GM18867 (cell line): ENCODE measurements around the gene RILPL1.
"Not testable (repeated sequence)": the region's sequence is repeated elsewhere in the genome, so short reads cannot be mapped to it uniquely, and the experiment has no call there.

Source experiments
- ATAC-seq: cut with Tn5 transposase; IDR thresholded peaks from one replicate; pipeline ENCODE4 v1.9.1; 2021; ENCODE audit warnings: mild to moderate bottlenecking, moderate library complexity; ENCODE audit not compliant: unreplicated experiment

RILPL1 gene

GRCh38 chr12:123472438-123472849, 61.1 kb downstream of the RILPL1 start:
- no peak for ATAC-seq

DNA sequence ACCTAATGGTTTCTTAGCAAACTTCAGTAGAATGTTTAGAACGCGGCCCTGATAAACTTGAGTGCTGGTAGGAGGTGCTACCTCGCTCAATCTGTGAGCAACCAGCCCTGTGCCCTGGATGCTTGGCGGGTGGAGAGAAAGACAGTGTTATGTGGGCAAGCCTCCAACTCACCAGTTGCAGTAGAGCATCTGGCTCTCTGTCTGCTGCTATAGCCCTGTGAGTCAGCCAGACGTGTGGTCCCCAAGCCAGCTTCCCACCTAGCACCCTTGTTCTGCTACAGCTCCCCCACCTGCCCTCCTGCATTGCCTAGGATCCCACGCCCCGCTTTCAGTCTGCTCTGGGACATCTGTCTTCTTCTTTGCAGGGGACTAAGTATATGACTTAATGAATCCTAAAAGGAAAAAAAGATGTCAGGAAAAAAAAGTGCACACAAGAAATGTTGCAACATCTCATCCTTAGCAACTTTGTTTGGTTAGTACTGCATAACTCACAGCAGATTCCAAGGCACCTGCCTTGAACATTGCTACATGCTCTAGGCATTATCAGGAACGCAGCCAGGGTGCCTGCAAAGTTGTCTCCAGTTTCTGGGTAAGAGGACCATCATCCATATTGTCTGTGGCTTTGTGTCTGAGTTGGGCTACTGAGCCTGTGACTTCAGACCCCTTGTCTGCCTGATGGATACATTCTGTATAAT, 62.0 kb downstream of the RILPL1 start:
- ATAC-seq: no peak

DNA sequence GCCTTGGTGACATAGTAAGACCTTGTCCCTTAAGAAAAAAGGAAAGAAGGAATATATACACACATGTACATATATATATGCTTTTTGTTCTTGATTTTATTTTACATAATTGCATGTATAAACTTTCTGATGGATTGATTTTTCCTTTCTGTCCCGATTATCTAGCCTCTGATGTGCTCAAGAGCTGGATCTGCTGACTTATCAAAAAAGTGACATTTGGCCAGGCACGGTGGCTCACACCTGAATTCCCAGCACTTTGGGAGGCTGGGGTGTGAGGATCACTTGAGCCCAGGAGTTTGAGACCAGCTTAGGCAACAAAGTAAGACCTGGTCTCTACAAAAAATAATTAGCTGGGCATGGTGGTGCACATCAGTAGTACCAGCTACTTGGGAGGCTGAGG, 63.5 kb downstream of the RILPL1 start:
- ATAC-seq: no peak

DNA sequence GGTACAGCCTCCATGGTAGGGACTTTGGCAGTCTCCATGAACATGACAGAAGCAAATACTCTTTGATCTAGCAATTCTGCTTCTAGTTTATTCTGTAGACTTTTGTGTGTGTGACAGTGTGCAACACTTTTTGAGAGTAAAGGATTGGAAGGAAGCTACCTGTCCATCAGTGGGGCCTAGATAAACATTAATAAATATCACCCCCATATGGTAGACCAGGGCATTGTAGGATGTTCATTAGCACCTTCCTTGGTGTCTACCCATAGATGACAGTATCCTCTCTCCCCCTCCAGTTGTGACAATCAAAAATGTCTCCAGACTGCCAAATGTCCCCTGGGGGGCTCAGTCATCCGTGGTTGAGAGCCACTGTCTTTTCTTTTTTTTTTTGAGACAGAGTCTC, 64.7 kb downstream of the RILPL1 start:
- peak; percentile 53 for ATAC-seq

DNA sequence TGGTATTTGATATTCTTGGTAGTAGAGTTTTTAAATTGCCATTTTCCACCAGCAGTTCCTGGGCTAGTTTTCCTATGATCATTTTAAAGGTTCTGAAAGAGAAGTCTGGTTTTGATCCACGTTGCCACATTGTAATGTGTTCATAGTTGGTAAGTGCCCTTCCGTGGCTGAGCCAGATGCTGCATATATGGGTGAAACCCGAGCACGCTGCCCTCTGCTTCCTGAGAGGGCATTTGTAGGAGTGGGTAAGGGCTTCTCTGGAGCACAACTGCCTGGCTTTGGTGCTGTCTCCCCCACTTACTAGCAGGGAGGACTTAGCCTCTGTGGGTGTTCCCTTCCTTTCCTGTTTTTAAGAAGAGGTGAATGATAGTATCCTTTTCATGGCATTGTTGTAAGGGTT, 68.4 kb downstream of the RILPL1 start:
- ATAC-seq: no peak

GRCh38 chr12:123463174-123463573, 70.3 kb downstream of the RILPL1 start:
- ATAC-seq: not testable (repeated sequence)

DNA sequence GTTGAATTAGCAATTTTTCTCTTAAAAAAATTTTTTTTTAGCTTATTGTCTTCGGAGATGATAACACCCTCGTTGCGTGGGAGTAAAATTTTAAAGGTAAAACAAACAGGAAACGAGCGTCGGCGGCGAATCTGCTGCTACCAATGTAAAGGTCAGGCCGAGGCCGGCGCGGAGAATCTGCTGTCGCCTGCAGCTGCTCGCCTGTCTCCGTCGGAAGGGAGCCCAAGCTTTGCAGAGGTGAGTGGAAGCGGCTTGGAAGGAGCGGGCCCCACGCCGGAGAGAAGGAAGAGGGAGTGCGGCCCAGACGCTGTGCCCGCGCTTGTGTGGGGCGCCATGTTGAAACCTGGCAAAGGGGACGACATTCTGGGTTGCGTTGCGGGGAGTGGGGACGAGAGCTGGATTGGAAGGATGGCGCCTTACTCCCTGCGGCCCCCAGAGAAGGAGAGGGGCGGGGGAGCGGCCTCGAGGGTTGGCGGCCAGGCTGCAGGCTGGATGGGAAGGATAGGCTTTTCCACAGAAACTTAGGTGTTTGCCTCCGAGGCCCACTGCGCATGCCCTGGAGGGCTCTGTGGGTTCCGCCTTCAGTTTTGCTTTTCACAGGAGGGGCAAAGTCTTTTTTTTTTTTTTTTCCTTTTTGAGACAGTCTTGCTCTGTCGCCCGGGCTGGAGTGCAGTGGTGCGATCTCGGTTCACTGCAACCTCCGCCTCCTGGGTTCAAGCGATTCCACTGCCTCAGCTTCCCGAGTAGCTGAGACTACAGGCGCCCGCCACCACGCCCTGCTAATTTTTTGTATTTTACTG, 75.3 kb downstream of the RILPL1 start, which contains the start of gene SNRNP35:
Gene SNRNP35 (plus strand): TSS at position 160 of the 800 bp plus-strand sequence. CDS start 7,402 bp downstream, outside the sequence.
- ATAC-seq: peak; percentile 58

GRCh38 chr12:123453165-123453564, 80.4 kb downstream of the RILPL1 start:
- ATAC-seq: no peak

DNA sequence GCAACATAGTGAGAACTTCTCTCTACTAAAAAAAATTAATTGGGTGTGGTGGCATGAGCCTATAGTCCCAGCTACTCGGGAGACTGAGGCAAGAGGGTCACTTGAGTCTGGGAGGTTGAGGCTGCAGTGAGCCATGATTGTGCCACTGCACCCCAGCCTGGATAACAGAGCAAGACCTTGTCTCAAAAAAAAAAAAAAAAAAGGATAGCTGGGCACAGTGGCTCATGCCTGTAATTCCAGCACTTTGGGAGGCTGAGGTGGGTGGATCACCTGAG, 81.3 kb downstream of the RILPL1 start:
- ATAC-seq: not testable (repeated sequence)

GRCh38 chr12:123450636-123451035, 82.9 kb downstream of the RILPL1 start:
- ATAC-seq: no peak

DNA sequence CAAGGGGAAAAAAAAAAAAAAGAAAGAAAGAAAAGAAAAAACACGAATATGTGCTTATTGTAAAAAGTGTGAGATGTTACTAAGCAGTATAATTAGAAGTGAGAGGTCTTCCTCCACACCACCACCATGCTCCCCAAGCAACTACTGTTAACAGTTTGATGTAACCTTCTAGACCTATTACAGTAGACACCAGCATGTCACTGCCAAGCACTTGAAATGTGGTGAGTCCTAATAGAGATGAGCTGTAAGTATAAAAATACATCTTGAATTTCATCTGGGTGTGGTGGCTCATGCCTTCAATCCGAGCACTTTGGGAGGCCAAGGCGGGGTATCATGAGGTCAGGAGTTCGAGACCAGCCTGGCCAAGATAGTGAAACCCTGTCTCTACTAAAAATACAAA, 83.7 kb downstream of the RILPL1 start:
- ATAC-seq: no peak

DNA sequence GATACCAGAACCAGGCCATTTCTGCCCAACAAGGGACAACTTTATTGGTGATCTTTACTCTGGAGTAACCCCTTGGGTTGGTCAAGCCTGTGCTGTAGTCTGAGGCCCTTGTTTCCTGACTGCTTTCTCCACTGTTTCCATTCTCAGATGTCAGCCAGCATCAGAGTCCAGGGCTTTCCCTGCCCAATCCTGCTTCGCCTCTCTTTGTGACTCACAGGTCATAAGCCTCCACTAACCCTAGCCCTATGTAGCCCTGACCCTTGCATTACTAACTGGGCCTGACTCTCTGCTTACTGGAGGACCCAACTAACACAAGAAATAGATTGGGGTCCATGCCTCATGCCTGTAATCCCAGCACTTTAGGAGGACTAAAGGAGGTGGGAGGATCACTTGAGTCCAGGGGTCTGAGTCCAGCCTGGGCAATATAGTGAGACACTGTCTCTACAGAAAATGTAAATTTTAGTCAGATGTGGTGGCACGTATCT, 84.2 kb downstream of the RILPL1 start:
- ATAC-seq: no peak

DNA sequence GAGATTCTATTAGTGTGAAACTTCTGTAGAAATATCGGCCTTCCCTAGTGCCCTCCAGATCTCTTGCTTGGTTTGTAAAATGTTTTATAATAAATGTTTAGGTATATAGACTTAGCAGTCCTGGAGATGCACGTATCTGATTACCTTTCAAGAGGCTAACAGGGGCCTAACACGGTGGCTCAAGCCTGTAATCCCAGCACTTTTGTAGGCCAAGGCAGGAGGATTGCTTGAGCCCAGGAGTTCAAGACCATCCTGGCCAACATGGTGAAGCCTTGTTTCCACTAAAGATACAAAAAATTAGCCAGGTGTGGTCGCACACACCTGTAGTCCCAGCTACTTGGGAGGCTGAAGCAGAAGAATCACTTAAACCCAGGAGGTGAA, 87.2 kb downstream of the RILPL1 start:
- no peak for ATAC-seq

- ATAC-seq: no peak
Measured at GRCh38 chr12:123445388-123446332, 87.9 kb downstream of the RILPL1 start.

DNA sequence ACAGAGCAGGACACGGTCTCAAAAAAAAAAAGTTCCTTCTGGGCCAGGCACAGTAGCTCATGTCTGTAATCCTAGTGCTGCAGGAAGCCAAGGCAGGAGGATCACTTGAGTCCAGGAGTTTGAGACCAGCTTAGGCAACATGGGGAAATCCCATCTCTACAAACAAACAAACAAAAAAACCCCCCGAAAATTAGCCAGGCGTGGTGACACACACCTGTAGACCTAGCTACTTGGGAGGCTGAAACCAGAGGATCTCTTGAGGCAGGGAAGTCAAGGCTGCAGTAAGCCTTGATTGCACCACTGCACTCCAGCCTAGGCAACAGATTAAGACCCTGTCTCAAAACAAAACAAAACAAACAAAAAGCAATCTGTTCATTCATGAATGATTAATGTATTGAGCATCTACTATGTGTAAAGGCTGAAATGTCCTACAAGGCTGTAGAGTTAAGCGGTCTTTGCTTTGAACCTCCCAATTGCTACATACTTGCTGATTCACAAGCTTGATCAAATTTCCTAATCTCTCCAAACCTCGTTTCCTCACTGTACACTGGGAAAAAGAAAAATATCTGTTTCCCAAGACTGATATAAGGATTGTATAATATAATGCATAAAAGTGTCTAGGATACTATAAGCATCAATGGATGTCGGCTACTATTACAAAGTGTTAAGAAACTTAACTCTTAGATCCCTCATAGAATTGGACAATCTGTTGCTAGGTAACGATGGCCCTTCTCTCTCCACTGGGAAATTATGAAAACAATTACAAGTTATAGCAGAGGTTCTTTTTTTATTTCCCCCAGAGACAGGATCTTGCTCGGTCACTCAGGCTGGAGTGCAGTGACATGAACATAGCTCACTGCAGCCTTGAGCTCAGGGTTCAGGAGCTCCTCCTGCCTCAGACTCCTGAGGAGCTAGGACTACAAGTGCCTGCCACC, 89.2 kb downstream of the RILPL1 start:
- ATAC-seq: no peak

DNA sequence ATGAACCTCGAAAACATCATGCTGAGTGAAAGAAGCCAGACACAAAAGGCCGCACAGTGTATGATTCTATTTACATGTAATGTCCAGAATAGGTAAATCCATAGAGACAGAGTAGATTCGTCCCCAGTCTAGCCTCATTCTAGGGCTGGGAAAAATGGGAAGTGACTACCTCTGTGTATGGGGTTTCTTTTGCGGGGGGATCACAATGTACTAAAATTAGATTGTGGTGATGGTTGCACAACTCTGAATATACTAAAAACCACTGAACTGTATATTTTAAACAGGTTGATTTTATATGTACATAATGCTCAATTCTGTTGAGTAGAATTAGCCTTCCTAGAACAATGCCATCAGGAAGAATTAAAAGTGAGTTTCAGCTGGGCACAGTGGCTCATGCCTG, 90.7 kb downstream of the RILPL1 start:
- no peak for ATAC-seq

DNA sequence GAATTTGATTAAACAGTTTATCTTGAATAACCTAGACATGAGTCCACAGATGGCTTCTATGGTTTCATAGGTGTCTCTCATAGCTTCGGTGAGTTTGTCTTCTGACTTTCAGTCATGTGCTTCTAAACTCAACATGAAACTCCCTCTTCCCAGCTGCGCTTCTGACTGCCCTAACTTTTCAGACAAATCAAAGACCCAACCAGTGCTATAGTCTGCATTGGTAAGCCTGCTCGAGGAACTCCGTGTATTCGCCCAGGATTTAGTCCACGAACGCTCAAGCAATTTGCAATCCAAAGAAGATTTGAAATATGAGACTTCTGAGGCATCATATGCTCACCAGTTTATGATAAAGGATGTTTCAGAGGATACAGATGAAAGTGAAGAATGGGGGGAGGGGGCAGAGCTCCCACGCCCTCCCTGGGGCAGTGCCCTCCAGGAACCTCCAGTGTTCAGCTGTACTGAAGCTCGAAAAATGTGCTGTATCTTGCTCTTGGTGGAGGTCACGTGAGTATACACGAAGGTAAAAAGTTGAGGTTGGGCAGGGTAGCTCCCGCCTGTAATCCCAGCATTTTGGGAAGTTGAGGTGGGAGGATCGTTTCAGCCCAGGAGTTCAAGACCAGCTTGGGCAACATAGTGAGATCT, 91.9 kb downstream of the RILPL1 start:
- peak; percentile 47 for ATAC-seq

GRCh38 chr12:123436017-123436964, 97.2 kb downstream of the RILPL1 start, which contains the start of gene RILPL2:
Gene RILPL2 (minus strand): TSS chr12:123436684. CDS start chr12:123436420, 264 bp downstream.
- peak; percentile 73 for ATAC-seq
